ENCODE data around the gene SCFD2. TPM values are rescaled to one million over a fixed set of nuclear protein-coding genes. Genes with fewer than 3 reads are reported as not detected.
"Not testable (repeated sequence)": the region's sequence is repeated elsewhere in the genome, so short reads cannot be mapped to it uniquely, and the experiment has no call there.

Gene SCFD2
- total RNA-seq, 1 donor: 33.2 TPM

DNA sequence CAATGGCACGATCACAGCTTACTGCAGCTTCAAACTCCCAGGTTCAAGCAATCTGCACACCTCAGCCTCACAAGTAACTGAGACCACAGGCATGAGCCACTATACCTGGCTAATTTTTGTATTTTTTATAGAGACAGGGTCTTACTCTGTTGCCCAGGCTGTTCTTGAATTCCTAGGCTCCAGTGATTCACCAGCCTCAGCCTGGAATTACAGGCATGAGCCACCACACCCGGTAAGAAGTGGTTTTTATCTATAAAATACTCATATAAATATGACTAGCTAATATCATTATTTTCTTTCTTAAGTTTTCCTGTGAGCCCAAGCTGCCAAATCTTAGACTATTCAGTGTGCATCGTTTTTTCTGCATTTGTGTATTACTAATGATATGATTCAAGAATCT, 4.4 kb downstream of the SCFD2 start:
- TF ChIP-seq, protein P1, sequence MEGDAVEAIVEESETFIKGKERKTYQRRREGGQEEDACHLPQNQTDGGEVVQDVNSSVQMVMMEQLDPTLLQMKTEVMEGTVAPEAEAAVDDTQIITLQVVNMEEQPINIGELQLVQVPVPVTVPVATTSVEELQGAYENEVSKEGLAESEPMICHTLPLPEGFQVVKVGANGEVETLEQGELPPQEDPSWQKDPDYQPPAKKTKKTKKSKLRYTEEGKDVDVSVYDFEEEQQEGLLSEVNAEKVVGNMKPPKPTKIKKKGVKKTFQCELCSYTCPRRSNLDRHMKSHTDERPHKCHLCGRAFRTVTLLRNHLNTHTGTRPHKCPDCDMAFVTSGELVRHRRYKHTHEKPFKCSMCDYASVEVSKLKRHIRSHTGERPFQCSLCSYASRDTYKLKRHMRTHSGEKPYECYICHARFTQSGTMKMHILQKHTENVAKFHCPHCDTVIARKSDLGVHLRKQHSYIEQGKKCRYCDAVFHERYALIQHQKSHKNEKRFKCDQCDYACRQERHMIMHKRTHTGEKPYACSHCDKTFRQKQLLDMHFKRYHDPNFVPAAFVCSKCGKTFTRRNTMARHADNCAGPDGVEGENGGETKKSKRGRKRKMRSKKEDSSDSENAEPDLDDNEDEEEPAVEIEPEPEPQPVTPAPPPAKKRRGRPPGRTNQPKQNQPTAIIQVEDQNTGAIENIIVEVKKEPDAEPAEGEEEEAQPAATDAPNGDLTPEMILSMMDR (IDR thresholded peaks at IDR 0.05; ENCODE audit: insufficient read depth, low read depth, low read length): no peak
- H3K4me3 ChIP-seq (ENCODE audit: low read depth, low read length): no peak overlapping the region
- no peak for DNase-seq (ENCODE audit: low read depth)

DNA sequence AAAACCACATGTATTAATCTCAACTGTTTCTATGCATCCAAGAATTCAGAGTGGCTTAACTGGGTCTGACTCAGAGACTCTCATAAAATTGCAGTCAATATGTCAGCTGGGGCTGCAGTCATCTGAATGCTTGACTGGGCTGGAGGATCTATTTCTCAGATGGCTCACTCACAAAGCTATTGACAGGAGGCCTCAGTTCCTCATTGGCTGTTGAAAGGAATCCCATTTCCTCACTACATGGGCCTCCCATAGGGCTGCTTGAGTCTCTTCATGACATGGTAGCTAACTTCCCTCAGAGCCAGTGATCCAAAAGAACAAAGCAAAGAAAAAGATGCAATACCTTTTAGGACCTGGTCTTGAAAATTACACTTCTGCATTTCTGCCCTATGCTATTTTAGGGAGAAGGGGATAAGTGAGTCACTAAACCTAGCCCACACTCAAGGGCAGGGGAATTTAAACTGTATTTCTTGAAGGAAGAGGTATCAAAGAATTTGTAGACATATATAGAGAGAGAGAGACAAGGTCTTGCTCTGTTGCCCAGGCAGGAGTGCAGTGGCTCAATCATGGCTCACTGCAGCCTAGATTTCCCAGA, 9.8 kb downstream of the SCFD2 start:
- no peak for DNase-seq (ENCODE audit: low read depth)
- no peak overlapping the region for H3K4me3 ChIP-seq (ENCODE audit: low read depth, low read length)
- TF ChIP-seq, protein P1 (IDR thresholded peaks at IDR 0.05; ENCODE audit: insufficient read depth, low read depth, low read length): no peak

GRCh38 chr4:53354012-53354722, 11.7 kb downstream of the SCFD2 start:
- H3K4me3 ChIP-seq (ENCODE audit: low read depth, low read length): no peak overlapping the region
- TF ChIP-seq, protein P1 (IDR thresholded peaks at IDR 0.05; ENCODE audit: insufficient read depth, low read depth, low read length): no peak
- DNase-seq (ENCODE audit: low read depth): no peak

GRCh38 chr4:53349091-53349491, 16.8 kb downstream of the SCFD2 start:
- H3K4me3 ChIP-seq (ENCODE audit: low read depth, low read length): no peak overlapping the region
- TF ChIP-seq, protein P1 (IDR thresholded peaks at IDR 0.05; ENCODE audit: insufficient read depth, low read depth, low read length): no peak
- no peak for DNase-seq (ENCODE audit: low read depth)

DNA sequence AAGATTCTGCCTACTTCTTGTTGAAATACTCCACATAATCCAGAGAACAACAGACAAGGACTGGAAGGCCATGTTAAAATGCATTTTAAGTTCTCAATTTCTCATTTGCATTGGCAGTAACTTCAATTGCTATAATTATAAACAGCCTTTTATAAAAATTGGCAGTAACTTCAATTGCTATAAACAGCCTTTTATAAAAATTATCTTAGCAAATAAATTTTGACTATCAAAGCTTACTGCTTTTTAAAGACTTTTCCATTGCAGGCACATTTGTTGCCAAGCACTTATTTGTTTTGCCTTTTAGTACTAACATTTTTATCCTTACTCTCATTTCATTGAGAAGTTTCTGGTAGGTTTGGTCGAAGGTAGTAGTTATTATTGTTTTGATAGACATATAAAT, 17.8 kb downstream of the SCFD2 start:
- DNase-seq (ENCODE audit: low read depth): no peak
- TF ChIP-seq, protein P1 (IDR thresholded peaks at IDR 0.05; ENCODE audit: insufficient read depth, low read depth, low read length): no peak
- no peak overlapping the region for H3K4me3 ChIP-seq (ENCODE audit: low read depth, low read length)

- TF ChIP-seq, protein P1 (IDR thresholded peaks at IDR 0.05; ENCODE audit: insufficient read depth, low read depth, low read length): no peak
- H3K4me3 ChIP-seq (ENCODE audit: low read depth, low read length): no peak overlapping the region
- DNase-seq (ENCODE audit: low read depth): no peak
These were observed 18.7 kb downstream of the SCFD2 start for GRCh38 chr4:53346920-53347852.

DNA sequence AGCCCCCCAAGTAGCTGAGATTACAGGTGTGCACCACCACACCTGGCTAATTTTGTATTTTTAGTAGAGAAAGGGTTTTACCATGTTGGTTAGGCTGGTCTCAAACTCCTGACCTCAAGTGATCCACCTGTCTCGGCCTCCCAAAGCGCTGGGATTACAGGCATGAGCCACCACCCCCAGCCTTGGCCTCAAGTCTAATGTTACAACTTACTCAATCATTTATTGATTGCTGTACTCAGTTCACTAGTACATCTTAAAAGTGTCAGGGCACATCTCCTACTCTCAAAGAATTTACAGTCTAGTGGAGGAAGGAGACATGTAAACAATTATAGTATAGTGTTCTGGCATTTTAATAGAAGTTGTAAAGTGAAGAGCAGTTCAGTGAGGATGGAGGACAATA, 19.5 kb downstream of the SCFD2 start:
- not testable (repeated sequence) for H3K4me3 ChIP-seq (ENCODE audit: low read depth, low read length); DNase-seq (ENCODE audit: low read depth)

- DNase-seq (ENCODE audit: low read depth); H3K4me3 ChIP-seq (ENCODE audit: low read depth, low read length): not testable (repeated sequence)
These were observed 25.7 kb downstream of the SCFD2 start for GRCh38 chr4:53340145-53340544.

GRCh38 chr4:53334916-53335315, 30.9 kb downstream of the SCFD2 start:
- not testable (repeated sequence) for H3K4me3 ChIP-seq (ENCODE audit: low read depth, low read length); DNase-seq (ENCODE audit: low read depth)
